NT2/D1 (cell line): ENCODE data around the gene MCFD2.

ENCODE experiments used
- SUZ12 ChIP-seq: IDR thresholded peaks from 2 replicates; pipeline ENCODE4 v1.6.1; 2011; ENCODE audit not compliant: insufficient read length, insufficient read depth; ENCODE audit errors: extremely low read depth
- YY1 ChIP-seq: IDR thresholded peaks from 2 replicates; pipeline ENCODE4 v1.6.1; 2011; ENCODE audit not compliant: insufficient read length, insufficient read depth

GRCh38 chr2:46943881-46944798 lies 28.5 kb upstream of the MCFD2 start:
- TF ChIP-seq SUZ12 (no peak), YY1 (no peak)
